ENCODE data around the gene CYSLTR2.
"Not testable (repeated sequence)": the region's sequence is repeated elsewhere in the genome, so short reads cannot be mapped to it uniquely, and the experiment has no call there.

The CYSLTR2 gene

GRCh38 chr13:48693998-48694397 is 40.3 kb downstream of the CYSLTR2 start:
- no peak for DNase-seq (ENCODE audit: low read depth in 3 of 3, low spot score in 1 of 3)

- no peak for DNase-seq (ENCODE audit: low read depth in 3 of 3, low spot score in 1 of 3)
Measured at GRCh38 chr13:48695776-48696175, 42.0 kb downstream of the CYSLTR2 start.

- DNase-seq (ENCODE audit: low read depth in 3 of 3, low spot score in 1 of 3), result not testable (repeated sequence)
Measured at GRCh38 chr13:48696676-48697075, 42.9 kb downstream of the CYSLTR2 start.

GRCh38 chr13:48707405-48707804 is 53.7 kb downstream of the CYSLTR2 start:
- no peak for DNase-seq (ENCODE audit: low read depth in 3 of 3, low spot score in 1 of 3)

GRCh38 chr13:48708764-48709163 is 55.0 kb downstream of the CYSLTR2 start:
- DNase-seq (ENCODE audit: low read depth in 3 of 3, low spot score in 1 of 3), result no peak

- DNase-seq (ENCODE audit: low read depth in 3 of 3, low spot score in 1 of 3), result no peak
Measured at GRCh38 chr13:48709213-48709612, 55.5 kb downstream of the CYSLTR2 start.

- DNase-seq (ENCODE audit: low read depth in 3 of 3, low spot score in 1 of 3), result no peak
Measured at GRCh38 chr13:48710160-48710559, 56.4 kb downstream of the CYSLTR2 start.

- no peak for DNase-seq (ENCODE audit: low read depth in 3 of 3, low spot score in 1 of 3)
Measured at GRCh38 chr13:48712141-48712540, 58.4 kb downstream of the CYSLTR2 start.

GRCh38 chr13:48715977-48716376 is 62.2 kb downstream of the CYSLTR2 start:
- DNase-seq (ENCODE audit: low read depth in 3 of 3, low spot score in 1 of 3), result no peak

- DNase-seq (ENCODE audit: low read depth in 3 of 3, low spot score in 1 of 3), result no peak
Measured at GRCh38 chr13:48720621-48721020, 66.9 kb downstream of the CYSLTR2 start.

- DNase-seq (ENCODE audit: low read depth in 3 of 3, low spot score in 1 of 3), result no peak
Measured at GRCh38 chr13:48723168-48723567, 69.4 kb downstream of the CYSLTR2 start.

GRCh38 chr13:48725271-48725670 is 71.5 kb downstream of the CYSLTR2 start:
- DNase-seq (ENCODE audit: low read depth in 3 of 3, low spot score in 1 of 3), result no peak

- DNase-seq (ENCODE audit: low read depth in 3 of 3, low spot score in 1 of 3), result no peak
Measured at GRCh38 chr13:48726711-48727110, 73.0 kb downstream of the CYSLTR2 start.

GRCh38 chr13:48727241-48728011 is 73.7 kb downstream of the CYSLTR2 start:
- no peak for DNase-seq (ENCODE audit: low read depth in 3 of 3, low spot score in 1 of 3)

- no peak for DNase-seq (ENCODE audit: low read depth in 3 of 3, low spot score in 1 of 3)
Measured at GRCh38 chr13:48728226-48728625, 74.5 kb downstream of the CYSLTR2 start.

GRCh38 chr13:48728876-48729275 is 75.1 kb downstream of the CYSLTR2 start:
- DNase-seq (ENCODE audit: low read depth in 3 of 3, low spot score in 1 of 3), result no peak

GRCh38 chr13:48729856-48730255 is 76.1 kb downstream of the CYSLTR2 start:
- DNase-seq (ENCODE audit: low read depth in 3 of 3, low spot score in 1 of 3), result no peak

- DNase-seq (ENCODE audit: low read depth in 3 of 3, low spot score in 1 of 3), result no peak
Measured at GRCh38 chr13:48731001-48731658, 77.4 kb downstream of the CYSLTR2 start.

GRCh38 chr13:48731957-48732569 is 78.3 kb downstream of the CYSLTR2 start:
- DNase-seq (ENCODE audit: low read depth in 3 of 3, low spot score in 1 of 3), result peak; percentile 3 to 51 (median 26)

GRCh38 chr13:48733739-48734335 is 80.1 kb downstream of the CYSLTR2 start:
- DNase-seq (ENCODE audit: low read depth in 3 of 3, low spot score in 1 of 3), result no peak

GRCh38 chr13:48735571-48735970 is 81.8 kb downstream of the CYSLTR2 start:
- DNase-seq (ENCODE audit: low read depth in 3 of 3, low spot score in 1 of 3), result no peak

- DNase-seq (ENCODE audit: low read depth in 3 of 3, low spot score in 1 of 3), result no peak
Measured at GRCh38 chr13:48737689-48738088, 84.0 kb downstream of the CYSLTR2 start.
